Endothelial cell of umbilical vein (primary cell): Measurements from ENCODE around the gene PPTC7. TPM values are rescaled to one million over a fixed set of nuclear protein-coding genes. Genes with fewer than 3 reads are reported as not detected.
"Not testable (repeated sequence)": the region's sequence is repeated elsewhere in the genome, so short reads cannot be mapped to it uniquely, and the experiment has no call there.

Experiments
- BruUV-seq: library from RNA; stranded (reverse); fragments of 400-500 nt; replicated peaks from 2 replicates; lab custom pipeline; 2021; lab: Mats Ljungman, UMichigan
- CTCF ChIA-PET: fragments of 300-600, 350-600 bp; sonication (Branson Sonifier 250); formaldehyde crosslinking; loops from one replicate; lab custom pipeline; 2021; ENCODE audit warnings: antibody characterized with exemption, inconsistent platforms; lab: Charles Lee
- POLR2A ChIA-PET: fragments of 300-600, 350-600 bp; sonication (Branson Sonifier 250); formaldehyde crosslinking; loops from one replicate; lab custom pipeline; 2021; ENCODE audit warnings: antibody characterized with exemption, inconsistent platforms; lab: Charles Lee
- DNase-seq: peaks from one replicate; pipeline ENCODE4 v3.0.0-alpha.2; 2011; ENCODE audit warnings: low read depth, low spot score
- FAIRE-seq: peaks from 2 replicates; lab custom pipeline; 2011; peaks lifted over from hg19 to GRCh38; lab: Jason Lieb, UNC
- H2AFZ ChIP-seq: 2 replicates; pipeline ENCODE4 v1.6.0; 2012; ENCODE audit warnings: low read depth, low read length, control low read depth, inconsistent platforms
- H3K27ac ChIP-seq: 2 replicates; pipeline ENCODE4 v1.5.1; 2011; ENCODE audit warnings: low read depth, mild to moderate bottlenecking, control low read depth, low read length, moderate library complexity; ENCODE audit not compliant: insufficient read depth
- H3K27me3 ChIP-seq, 2 experiments: 2 replicates each; pipeline versions ENCODE4 v1.6.0 to v1.6.1; 2011; ENCODE audit warnings: low read length in 2 of 2, mixed read lengths in 1 of 2; ENCODE audit not compliant: control insufficient read depth in 2 of 2, insufficient read depth in 2 of 2
- H3K36me3 ChIP-seq, 2 experiments: 2 replicates in 1 of 2; 3 replicates in 1 of 2; pipeline ENCODE4 v1.5.1; 2011; ENCODE audit warnings: low read length in 2 of 2, mild to moderate bottlenecking in 1 of 2, moderate library complexity in 1 of 2; ENCODE audit not compliant: control insufficient read depth in 2 of 2, insufficient read depth in 2 of 2; ENCODE audit errors: extremely low read depth in 1 of 2
- H3K4me1 ChIP-seq: 3 replicates; pipeline ENCODE4 v1.5.1; 2011; ENCODE audit warnings: mild to moderate bottlenecking, low read length; ENCODE audit not compliant: control insufficient read depth, insufficient read depth; ENCODE audit errors: extremely low read depth
- H3K4me2 ChIP-seq: 2 replicates; pipeline ENCODE4 v1.6.1; 2011; ENCODE audit warnings: low read length, control low read depth, mixed read lengths; ENCODE audit not compliant: insufficient read depth
- H3K4me3 ChIP-seq, 3 experiments: fragments of 200-600 bp in 1 of 3; sonication (generic), shearing (Covaris generic) in 1 of 3; replicated peaks in 1 of 3; 2 replicates each; pipeline ENCODE4 v1.5.1; 2011 to 2016; ENCODE audit warnings: control low read depth in 3 of 3, low read length in 3 of 3, mild to moderate bottlenecking in 2 of 3, inconsistent platforms in 1 of 3, low read depth in 1 of 3, moderate library complexity in 1 of 3; ENCODE audit not compliant: insufficient read depth in 1 of 3
- H3K79me2 ChIP-seq: 2 replicates; pipeline ENCODE4 v1.6.0; 2012; ENCODE audit warnings: low read length, inconsistent platforms; ENCODE audit not compliant: control insufficient read depth, insufficient read depth
- H3K9ac ChIP-seq: replicated peaks from 2 replicates; pipeline ENCODE3; 2011; ENCODE audit warnings: low read length, control low read depth; ENCODE audit not compliant: insufficient read depth; ENCODE audit errors: extremely low read depth
- H3K9me1 ChIP-seq: replicated peaks from 3 replicates; pipeline ENCODE4 v1.6.0; 2011; ENCODE audit warnings: mild to moderate bottlenecking, low read length; ENCODE audit not compliant: control insufficient read depth, insufficient read depth; ENCODE audit errors: extremely low read depth
- H3K9me3 ChIP-seq: replicated peaks from 2 replicates; pipeline ENCODE4 v1.5.1; 2012; ENCODE audit warnings: low read length, inconsistent platforms; ENCODE audit not compliant: control insufficient read depth, insufficient read depth
- H4K20me1 ChIP-seq: replicated peaks from 2 replicates; pipeline ENCODE3; 2011; ENCODE audit warnings: mild to moderate bottlenecking, low read length; ENCODE audit not compliant: control insufficient read depth, insufficient read depth; ENCODE audit errors: extremely low read depth
- CTCF ChIP-seq, 2 donors: IDR thresholded peaks; 1 replicate in 1 of 2; 2 replicates in 1 of 2; pipeline ENCODE4 v1.5.1; 2011; ENCODE audit warnings: low read length in 2 of 2, mild to moderate bottlenecking in 2 of 2, moderate library complexity in 2 of 2, control low read depth in 1 of 2, inconsistent platforms in 1 of 2, low read depth in 1 of 2; ENCODE audit not compliant: insufficient read depth in 1 of 2; ENCODE audit errors: extremely low read depth in 1 of 2
- EZH2 ChIP-seq: IDR thresholded peaks from 2 replicates; pipeline ENCODE4 v1.6.1; 2012; ENCODE audit warnings: borderline replicate concordance, low read depth, mild to moderate bottlenecking, moderate library complexity, low read length, inconsistent platforms; ENCODE audit not compliant: severe bottlenecking
- FOS ChIP-seq: IDR thresholded peaks from 2 replicates; pipeline ENCODE4 v1.6.1; 2011; ENCODE audit warnings: mild to moderate bottlenecking, low read length, moderate library complexity, borderline replicate concordance; ENCODE audit not compliant: insufficient read depth
- GATA2 ChIP-seq: IDR thresholded peaks from 2 replicates; pipeline ENCODE4 v1.7.0; 2011; ENCODE audit warnings: low read depth, mild to moderate bottlenecking, moderate library complexity, mixed read lengths, low read length; ENCODE audit not compliant: insufficient read length, insufficient read depth
- JUN ChIP-seq: IDR thresholded peaks from 2 replicates; pipeline ENCODE4 v1.6.1; 2011; ENCODE audit warnings: borderline replicate concordance, low read depth; ENCODE audit not compliant: insufficient read length, insufficient read depth
- MYC ChIP-seq: IDR thresholded peaks from one replicate; pipeline ENCODE4 v1.6.1; 2011; ENCODE audit warnings: mild to moderate bottlenecking, low read depth, low read length
- POLR2A ChIP-seq: IDR thresholded peaks from 2 replicates; pipeline ENCODE4 v1.6.1; 2012; ENCODE audit warnings: low read depth, mild to moderate bottlenecking, control low read depth, low read length
- POLR2AphosphoS5 ChIP-seq: IDR thresholded peaks from 2 replicates; pipeline ENCODE4 v1.6.1; 2012; ENCODE audit warnings: low read depth, mild to moderate bottlenecking, control low read depth, low read length, moderate library complexity; ENCODE audit not compliant: insufficient read depth
- dilution Hi-C: fragments of 300-500 bp; cut with MboI; formaldehyde crosslinking; loops from one replicate; pipeline ENCODE4 v1.15.0; 2019; ENCODE audit warnings: low sequenced_read_pairs; ENCODE audit not compliant: extremely low pct_ligation_motif_present
- intact Hi-C: fragments of 100-400 bp; cut with micrococcal nuclease; formaldehyde crosslinking; loops from one replicate; pipeline ENCODE4 v1.10.0; 2022
- polyA plus RNA-seq, 4 experiments: library from polyadenylated mRNA; depleted of rRNA in 3 of 4; stranded (reverse) in 3 of 4; unstranded in 1 of 4; fragments of >200 nt; gene quantifications; 2 replicates each; pipeline versions ENCODE4 v1.2.1 to v1.2.3, GENCODE V29; 2011 to 2012; ENCODE audit warnings: missing spikeins in 1 of 4
- total RNA-seq: library from RNA; stranded (reverse); gene quantifications from 2 replicates; pipeline ENCODE4 v1.2.3, GENCODE V29; 2021
- TF ChIP-seq, protein P1 (sequence below): IDR thresholded peaks from 2 replicates; pipeline ENCODE4 v1.6.1; 2011; ENCODE audit not compliant: insufficient read depth, insufficient read length

Gene PPTC7
- total and polyA plus RNA-seq, 2 donors (not counting 3 experiments of a cell fraction or from before 2014, with no cell fraction given) = 8.4 to 15.2 TPM

- BruUV-seq = no TSS peak
- H2AFZ ChIP-seq = no peak overlapping the region
- no peaks in the 10 kb centered on the region for H3K4me1 ChIP-seq
- H3K4me2 ChIP-seq = no peak overlapping the region
- no peaks in the 10 kb centered on the region for H3K36me3 ChIP-seq
- FAIRE-seq (no peak), DNase-seq (no peak)
- no peaks in the 10 kb centered on the region for H3K9me3 ChIP-seq
- dilution Hi-C loops (no loop called here), intact Hi-C loops (no loop called here)
- TF ChIP-seq POLR2A = no peak
- no peak for TF ChIP-seq EZH2
- TF ChIP-seq FOS = no peak
- no peak for TF ChIP-seq GATA2
- TF ChIP-seq POLR2AphosphoS5 = no peak
- TF ChIP-seq CTCF (IDR thresholded peaks at IDR 0.05; ENCODE audit: extremely low read depth in 1 of 2, insufficient read depth in 1 of 2, low read depth in 1 of 2, low read length in 2 of 2) = no peak
- TF ChIP-seq, protein P1, sequence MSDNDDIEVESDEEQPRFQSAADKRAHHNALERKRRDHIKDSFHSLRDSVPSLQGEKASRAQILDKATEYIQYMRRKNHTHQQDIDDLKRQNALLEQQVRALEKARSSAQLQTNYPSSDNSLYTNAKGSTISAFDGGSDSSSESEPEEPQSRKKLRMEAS = no peak
- no peak for TF ChIP-seq MYC
- TF ChIP-seq JUN = no peak
- H3K9me1 ChIP-seq = no peaks in the 10 kb centered on the region
- H3K79me2 ChIP-seq = no peaks in the 10 kb centered on the region
- H3K27ac ChIP-seq = no peak overlapping the region
- H4K20me1 ChIP-seq = no peaks in the 10 kb centered on the region
- no peak overlapping the region for H3K4me3 ChIP-seq
- POLR2A ChIA-PET = no interaction called here
- CTCF ChIA-PET = interaction anchor here (1.0 to 3.3 kb wide), 4 partner anchors 11 to 73 kb away, joined by 3 to 11 read pairs (median 6); no protein-coding TSS in a partner anchor
- H3K27me3 ChIP-seq = no peaks in the 10 kb centered on the region
- no peak overlapping the region for H3K9ac ChIP-seq
These were observed 54.8 kb downstream of the PPTC7 start for GRCh38 chr12:110528277-110528839.

- H3K27ac ChIP-seq, H3K79me2 ChIP-seq, H3K4me3 ChIP-seq, DNase-seq, H3K9me1 ChIP-seq, H3K36me3 ChIP-seq, dilution Hi-C loops, H3K9ac ChIP-seq, FAIRE-seq, H3K4me2 ChIP-seq, H3K4me1 ChIP-seq, H3K27me3 ChIP-seq, H3K9me3 ChIP-seq, intact Hi-C loops, BruUV-seq, H2AFZ ChIP-seq, POLR2A ChIA-PET, H4K20me1 ChIP-seq: not testable (repeated sequence)
- CTCF ChIA-PET = interaction anchor here (0.7 to 1.5 kb wide), 3 partner anchors 60 to 80 kb away, joined by 3 to 4 read pairs (median 4); no protein-coding TSS in a partner anchor
These were observed 62.0 kb downstream of the PPTC7 start for GRCh38 chr12:110520876-110521712.
